AML-193 (cell line): ENCODE data around the gene EPN2.
"Not testable (repeated sequence)": the region's sequence is repeated elsewhere in the genome, so short reads cannot be mapped to it uniquely, and the experiment has no call there.

Source experiments
- DNase-seq, 2 experiments: peaks; one replicate each; lab custom pipeline; 2025; lab: John Stamatoyannopoulos, UW

Gene EPN2

GRCh38 chr17:19268611-19269010 lies 31.4 kb downstream of the EPN2 start:
- no peak for DNase-seq

- peak; percentile 58 to 59 for DNase-seq
These were observed 31.9 kb downstream of the EPN2 start for GRCh38 chr17:19269106-19269505.

GRCh38 chr17:19269641-19270040 lies 32.5 kb downstream of the EPN2 start:
- DNase-seq = no peak

GRCh38 chr17:19270347-19270703 lies 33.2 kb downstream of the EPN2 start:
- DNase-seq = no peak

GRCh38 chr17:19270704-19271611 lies 33.8 kb downstream of the EPN2 start:
- no peak for DNase-seq

GRCh38 chr17:19271780-19272357 lies 34.7 kb downstream of the EPN2 start:
- DNase-seq = no peak

- no peak for DNase-seq
These were observed 36.6 kb downstream of the EPN2 start for GRCh38 chr17:19273731-19274130.

GRCh38 chr17:19274893-19275292 lies 37.7 kb downstream of the EPN2 start:
- DNase-seq = no peak

GRCh38 chr17:19275457-19276127 lies 38.4 kb downstream of the EPN2 start:
- DNase-seq = no peak

- not testable (repeated sequence) for DNase-seq
These were observed 41.1 kb downstream of the EPN2 start for GRCh38 chr17:19278284-19278683.

- DNase-seq = no peak
These were observed 41.6 kb downstream of the EPN2 start for GRCh38 chr17:19278729-19279128.

GRCh38 chr17:19281161-19281560 lies 44.0 kb downstream of the EPN2 start:
- DNase-seq = no peak

- DNase-seq = no peak
These were observed 47.1 kb downstream of the EPN2 start for GRCh38 chr17:19284005-19284959.

- no peak for DNase-seq
These were observed 48.2 kb downstream of the EPN2 start for GRCh38 chr17:19285213-19285900.

- DNase-seq = no peak
These were observed 49.7 kb downstream of the EPN2 start for GRCh38 chr17:19286751-19287341.

- no peak for DNase-seq
These were observed 50.5 kb downstream of the EPN2 start for GRCh38 chr17:19287651-19288050.

GRCh38 chr17:19288453-19288852 lies 51.3 kb downstream of the EPN2 start:
- DNase-seq = no peak

GRCh38 chr17:19290066-19290705 lies 53.0 kb downstream of the EPN2 start:
- DNase-seq = peak; percentile 36 to 41

GRCh38 chr17:19291646-19292376 lies 54.6 kb downstream of the EPN2 start:
- DNase-seq = no peak

GRCh38 chr17:19292377-19292711 lies 55.2 kb downstream of the EPN2 start:
- DNase-seq = no peak
